ENCODE data around the gene SLIT1. TPM values are rescaled to one million over a fixed set of nuclear protein-coding genes. Genes with fewer than 3 reads are reported as not detected.

The SLIT1 gene
- total and polyA plus RNA-seq, 2 of the 8 experiments (the other 6 are each of a cell fraction or from before 2014, with no cell fraction given) = 0.70 to 0.88 TPM

- H3K4ac ChIP-seq (replicated peaks; ENCODE audit: insufficient read length, low read depth, low read length) = no peak overlapping the region
- H3K9ac ChIP-seq (replicated peaks in 1 of 4; ENCODE audit: extremely low read depth in 1 of 4, low read depth in 3 of 4, low read length in 3 of 4) = no peak overlapping the region; a peak in 1 of 7 replicates
- no peak overlapping the region for H4K8ac ChIP-seq (ENCODE audit: extremely low read depth, insufficient read depth, low read length)
- no peak overlapping the region for H3K27ac ChIP-seq (ENCODE audit: low read depth, low read length)
- peaks cover 0 to 5% (median under 1%) of the 10 kb centered on the region in 4 experiments; a peak in 4 of 7 replicates for H3K4me1 ChIP-seq (replicated peaks in 1 of 4; ENCODE audit: control insufficient read depth in 3 of 4, insufficient read depth in 4 of 4, low read length in 3 of 4)
- H3K9me3 ChIP-seq (ENCODE audit: insufficient read depth in 2 of 2, low read depth in 1 of 2, low read length in 1 of 2) = no peaks in the 10 kb centered on the region
- DNase-seq (ENCODE audit: low read depth in 1 of 2, low spot score in 2 of 2) (no peak), FAIRE-seq (no peak)
- H2BK120ac ChIP-seq (replicated peaks; ENCODE audit: low read depth, low read length) = no peak overlapping the region
- H3K4me2 ChIP-seq (ENCODE audit: insufficient read depth in 1 of 2, low read depth in 2 of 2, low read length in 2 of 2) = no peak overlapping the region
- no peak overlapping the region for H3K18ac ChIP-seq (ENCODE audit: extremely low read depth, low read length)
- H3K27me3 ChIP-seq (replicated peaks in 1 of 4; ENCODE audit: control insufficient read depth in 3 of 4, extremely low read depth in 1 of 4, insufficient read depth in 3 of 4, low read length in 3 of 4) = no peaks in the 10 kb centered on the region
- no peak overlapping the region for H2BK20ac ChIP-seq (ENCODE audit: low read length)
- no peak overlapping the region for H2AFZ ChIP-seq (ENCODE audit: low read length)
- H4K5ac ChIP-seq (ENCODE audit: insufficient read length, low read depth, low read length) = no peak overlapping the region
- H2BK12ac ChIP-seq (ENCODE audit: low read depth, low read length) = no peak overlapping the region
- no peak overlapping the region for H2BK15ac ChIP-seq (ENCODE audit: low read length)
- H4K91ac ChIP-seq (replicated peaks; ENCODE audit: insufficient read length, low read length) = peak overlapping the region; percentile 12
- TF ChIP-seq KDM5A (IDR thresholded peaks at IDR 0.05; ENCODE audit: low read length) (no peak), ASH2L (IDR thresholded peaks at IDR 0.05; ENCODE audit: low read length) (no peak)
- H4K20me1 ChIP-seq (replicated peaks in 1 of 2; ENCODE audit: control insufficient read depth in 1 of 2, insufficient read depth in 2 of 2, low read length in 2 of 2) = no peaks in the 10 kb centered on the region
- no peak overlapping the region for H3K56ac ChIP-seq (replicated peaks; ENCODE audit: insufficient read length, low read depth, low read length)
- no peak overlapping the region for H3K4me3 ChIP-seq (ENCODE audit: extremely low read depth in 1 of 4, insufficient read depth in 2 of 4, low read depth in 3 of 4, low read length in 4 of 4)
- no peaks in the 10 kb centered on the region for H3K36me3 ChIP-seq (ENCODE audit: control insufficient read depth in 2 of 4, insufficient read depth in 4 of 4, low read length in 3 of 4)
- no peak overlapping the region for H2AK5ac ChIP-seq (ENCODE audit: low read depth, low read length)
- H3K14ac ChIP-seq (ENCODE audit: insufficient read length) = no peak overlapping the region
- H3K79me1 ChIP-seq (ENCODE audit: low read depth, low read length) = no peaks in the 10 kb centered on the region
- no peak overlapping the region for H3K23ac ChIP-seq (ENCODE audit: insufficient read length)
- H3K79me2 ChIP-seq (ENCODE audit: control insufficient read depth in 1 of 2, insufficient read depth in 2 of 2, low read length in 2 of 2) = no peaks in the 10 kb centered on the region
- no peak overlapping the region for H2BK5ac ChIP-seq (ENCODE audit: low read depth, low read length)
- ChIA-PET CTCF (ENCODE audit: partially characterized antibody) (interaction anchor here (0.8 to 3.0 kb wide), 7 partner anchors 11 to 184 kb away, joined by 3 to 21 read pairs (median 4); no protein-coding TSS in a partner anchor), POLR2A (ENCODE audit: partially characterized antibody) (no interaction called here)
- no peaks in the 10 kb centered on the region for H3K23me2 ChIP-seq (ENCODE audit: low read depth, low read length)
- WGBS, 2 experiments (ENCODE audit: extremely low coverage in 1 of 2, insufficient coverage in 1 of 2, insufficient read length in 1 of 2, insufficient replicate concordance in 2 of 2, low coverage in 1 of 2, low lambda C conversion rate in 2 of 2, missing lambda C conversion rate in 1 of 2) = 88% methylated on average over 7 of the region's 7 CpGs; no CpG with 5 or more reads in 1 of the 2 experiments
Measured at GRCh38 chr10:97049670-97050069, 136.1 kb downstream of the SLIT1 start.

Data from H1 (cell line).